Stimulated activated naive CD4-positive, alpha-beta T cell treated with Interleukin-2 at 50 U/mL for 16 hours (primary cell): ENCODE results near the gene HOXA13.

Source experiments
- DNase-seq: peaks from one replicate; lab custom pipeline; 2025; lab: John Stamatoyannopoulos, UW

Gene HOXA13

GRCh38 chr7:27170426-27171324, 29.2 kb downstream of the HOXA13 start:
- DNase-seq: no peak

- no peak for DNase-seq
Measured at GRCh38 chr7:27169658-27170425, 30.0 kb downstream of the HOXA13 start.

GRCh38 chr7:27168265-27168947, 31.5 kb downstream of the HOXA13 start:
- DNase-seq: no peak

GRCh38 chr7:27167916-27168264, 32.0 kb downstream of the HOXA13 start:
- DNase-seq: no peak

- no peak for DNase-seq
Measured at GRCh38 chr7:27166531-27167505, 33.1 kb downstream of the HOXA13 start.

- no peak for DNase-seq
Measured at GRCh38 chr7:27165996-27166530, 33.8 kb downstream of the HOXA13 start.

GRCh38 chr7:27165089-27165995, 34.5 kb downstream of the HOXA13 start, which contains the start of gene HOXA9:
TSS of gene HOXA9 (minus strand) at chr7:27165537. CDS start at chr7:27165457, 80 bp downstream.
- DNase-seq: no peak

GRCh38 chr7:27164367-27165088, 35.4 kb downstream of the HOXA13 start:
- DNase-seq: no peak

GRCh38 chr7:27164045-27164366, 35.9 kb downstream of the HOXA13 start:
- DNase-seq: no peak

- no peak for DNase-seq
Measured at GRCh38 chr7:27163288-27164044, 36.4 kb downstream of the HOXA13 start.

- no peak for DNase-seq
Measured at GRCh38 chr7:27162561-27163287, 37.2 kb downstream of the HOXA13 start.

- no peak for DNase-seq
Measured at GRCh38 chr7:27161721-27162560, 38.0 kb downstream of the HOXA13 start.

- DNase-seq: no peak
Measured at GRCh38 chr7:27161214-27161720, 38.6 kb downstream of the HOXA13 start.

GRCh38 chr7:27160546-27161213, 39.2 kb downstream of the HOXA13 start:
- DNase-seq: peak; percentile 81

- DNase-seq: no peak
Measured at GRCh38 chr7:27160145-27160545, 39.7 kb downstream of the HOXA13 start.
